ENCODE measurements around the gene GTF2F2.

DNA sequence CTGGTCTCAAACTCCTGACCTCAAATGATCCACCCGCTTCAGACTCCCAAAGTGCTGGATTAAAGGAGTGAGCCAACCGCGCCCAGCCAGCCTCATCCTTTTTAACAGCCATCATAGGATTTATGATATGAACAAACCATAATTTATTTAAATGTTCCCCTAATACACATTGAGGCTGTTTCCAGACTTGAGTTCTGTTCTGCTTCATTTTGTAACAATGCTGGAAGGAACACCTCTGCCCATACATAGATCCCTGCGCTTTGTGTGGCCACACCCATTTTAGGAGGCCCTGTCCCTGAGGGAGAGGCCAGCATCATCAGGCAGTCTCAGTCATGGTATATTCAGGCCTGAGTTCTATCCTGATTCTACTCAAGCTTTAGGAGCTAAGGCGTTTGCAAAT lies 184.8 kb downstream of the GTF2F2 start:
- TF ChIP-seq CTCF (IDR thresholded peaks at IDR 0.05) (no peak), POLR2AphosphoS5 (IDR thresholded peaks at IDR 0.05; ENCODE audit: insufficient read depth in 1 of 2, low read depth in 1 of 2) (no peak), POLR2A (IDR thresholded peaks at IDR 0.05) (no peak)
